Activated T-helper 1 cell treated with anti-CD3 and anti-CD28 coated beads, Interleukin-2, amount 50 U/mL, for 16 hours (primary cell): ENCODE data around the gene COL2A1.

Experiments used
- DNase-seq, 2 donors: peaks; one replicate each; pipeline ENCODE4 v3.0.0-alpha.2; 2020; ENCODE audit warnings: low read depth in 1 of 2, low spot score in 1 of 2

COL2A1 gene

DNA sequence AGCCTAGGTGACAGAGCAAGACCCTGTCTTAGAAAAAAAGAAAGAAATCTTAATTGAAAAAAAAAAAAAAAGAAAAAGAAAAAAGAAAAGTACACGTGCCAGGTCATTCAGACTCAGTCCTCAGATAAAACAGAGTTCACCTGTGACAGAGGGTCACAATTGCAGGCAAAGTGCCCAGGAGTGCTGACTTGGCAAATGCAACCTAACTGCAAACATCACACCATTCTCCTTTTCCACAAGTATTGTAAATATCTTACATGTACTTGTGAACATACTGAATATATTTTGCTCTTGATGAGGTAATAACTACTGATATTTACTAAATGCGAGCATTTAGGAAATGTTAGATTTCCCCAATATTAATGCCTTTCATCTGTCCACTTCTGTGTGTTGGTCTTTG is 9.0 kb upstream of the COL2A1 start:
- no peak for DNase-seq

- DNase-seq, result no peak
Measured at GRCh38 chr12:48012070-48012469, 7.8 kb upstream of the COL2A1 start.

DNA sequence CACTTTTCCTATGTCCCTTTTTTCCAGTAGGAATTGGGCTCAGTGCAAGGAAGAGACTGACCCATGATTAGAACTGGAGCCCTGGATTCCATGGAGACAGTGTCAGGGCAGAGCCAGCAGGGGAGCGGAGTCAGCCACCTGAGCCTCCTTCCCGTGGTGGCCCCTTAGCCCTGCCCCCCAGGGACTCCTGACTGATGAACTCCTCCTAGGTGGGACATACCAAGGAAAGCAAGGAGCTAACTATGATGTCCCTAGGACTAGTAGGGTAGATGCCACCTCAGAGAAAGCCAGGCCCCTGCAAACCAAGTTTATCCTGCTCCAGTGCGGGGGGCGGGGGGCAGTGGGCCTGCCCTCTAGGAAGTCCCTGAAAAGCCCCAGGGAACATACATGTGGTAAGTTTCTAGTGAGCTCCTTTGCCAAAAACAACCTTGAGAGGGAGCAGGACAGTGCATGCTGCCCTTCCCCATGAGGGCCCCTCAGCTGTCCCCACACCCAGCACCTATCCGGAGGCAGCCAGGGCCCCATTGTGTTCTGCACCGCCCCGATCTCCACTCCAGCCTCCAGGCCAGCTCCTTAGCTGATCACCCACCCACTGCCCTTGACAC is 6.2 kb upstream of the COL2A1 start:
- no peak for DNase-seq

- no peak for DNase-seq
Measured at GRCh38 chr12:48009471-48009870, 5.2 kb upstream of the COL2A1 start.

GRCh38 chr12:48008950-48009349 is 4.7 kb upstream of the COL2A1 start:
- DNase-seq, result no peak

GRCh38 chr12:48008349-48008748 is 4.1 kb upstream of the COL2A1 start:
- no peak for DNase-seq

GRCh38 chr12:48007206-48007605 is 2.9 kb upstream of the COL2A1 start:
- DNase-seq, result no peak

DNA sequence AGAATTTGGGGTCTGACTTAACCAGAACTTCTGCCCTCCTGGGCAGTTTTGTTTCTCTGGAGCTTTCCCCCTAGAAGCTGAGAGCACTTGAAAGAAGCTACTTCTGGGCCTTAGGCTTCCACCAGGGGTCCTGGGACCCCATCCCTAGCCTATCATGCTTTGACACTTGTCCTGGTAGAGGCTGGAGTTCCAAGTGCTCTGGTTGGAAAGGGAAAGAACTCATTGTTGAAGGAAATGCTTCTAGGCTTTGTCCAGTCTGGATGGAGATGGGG is 1.4 kb upstream of the COL2A1 start:
- DNase-seq, result no peak

DNA sequence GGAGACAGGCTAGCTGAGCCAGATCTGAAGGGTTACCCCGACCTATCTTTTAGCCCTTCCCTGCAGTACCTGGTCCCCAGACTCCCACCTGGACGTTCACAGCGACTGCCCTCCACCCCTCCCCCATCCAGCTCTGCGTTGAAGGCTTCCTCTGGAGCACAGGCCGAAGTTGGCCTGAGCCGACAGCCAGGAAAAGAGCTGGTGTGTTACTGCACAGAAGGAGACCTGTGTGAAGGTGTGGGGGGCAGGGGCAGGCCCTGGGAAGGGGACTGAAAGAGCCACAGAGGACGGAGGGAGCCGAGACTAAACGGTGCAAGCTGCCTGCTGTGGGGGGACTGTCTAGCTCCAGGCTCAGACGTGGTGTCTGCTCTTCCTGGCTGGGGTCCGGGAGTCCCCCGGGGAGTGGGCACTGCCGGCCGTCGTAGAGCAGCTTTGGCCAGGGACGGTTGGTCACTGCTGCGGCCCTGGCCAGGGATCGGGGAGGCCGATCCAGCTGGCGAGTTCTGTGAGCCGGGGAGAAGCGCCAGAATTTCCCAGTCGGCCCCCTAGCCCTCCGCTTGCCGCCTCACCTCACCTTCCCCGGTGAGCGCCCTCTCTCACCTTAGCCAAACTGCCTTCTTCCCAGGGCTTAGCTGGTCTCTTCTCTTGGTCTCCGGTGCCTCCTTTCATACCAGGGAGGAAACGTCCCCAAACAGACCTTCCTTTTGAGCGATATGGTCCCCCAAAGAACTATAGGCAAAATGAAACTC is 899 bp upstream of the COL2A1 start:
- no peak for DNase-seq

- no peak for DNase-seq
Measured at GRCh38 chr12:48003226-48004052, 837 bp downstream of the COL2A1 start.

DNA sequence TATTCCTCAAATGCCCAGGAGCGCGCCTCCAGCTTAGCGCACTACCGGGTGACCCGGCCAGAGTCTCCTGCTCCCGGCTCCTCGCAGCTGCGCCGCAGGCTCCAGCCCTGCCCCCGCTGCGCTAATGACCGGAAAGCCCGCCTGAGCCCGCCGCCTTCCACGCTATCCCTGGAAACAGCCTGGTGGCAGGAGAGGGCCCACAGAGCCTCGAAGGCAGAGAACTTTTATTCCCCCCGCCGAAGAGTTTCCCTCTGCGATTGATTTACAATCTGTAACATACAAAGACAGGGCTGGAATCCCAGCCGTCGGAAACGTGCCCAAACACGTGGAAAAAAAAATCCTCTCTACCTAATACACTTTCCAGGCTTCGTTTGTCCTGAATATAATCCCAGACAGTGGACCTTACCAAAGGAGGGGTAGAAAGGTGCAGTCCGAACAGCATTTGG is 1.5 kb downstream of the COL2A1 start:
- no peak for DNase-seq

GRCh38 chr12:48002414-48002730 is 1.9 kb downstream of the COL2A1 start:
- DNase-seq, result no peak

DNA sequence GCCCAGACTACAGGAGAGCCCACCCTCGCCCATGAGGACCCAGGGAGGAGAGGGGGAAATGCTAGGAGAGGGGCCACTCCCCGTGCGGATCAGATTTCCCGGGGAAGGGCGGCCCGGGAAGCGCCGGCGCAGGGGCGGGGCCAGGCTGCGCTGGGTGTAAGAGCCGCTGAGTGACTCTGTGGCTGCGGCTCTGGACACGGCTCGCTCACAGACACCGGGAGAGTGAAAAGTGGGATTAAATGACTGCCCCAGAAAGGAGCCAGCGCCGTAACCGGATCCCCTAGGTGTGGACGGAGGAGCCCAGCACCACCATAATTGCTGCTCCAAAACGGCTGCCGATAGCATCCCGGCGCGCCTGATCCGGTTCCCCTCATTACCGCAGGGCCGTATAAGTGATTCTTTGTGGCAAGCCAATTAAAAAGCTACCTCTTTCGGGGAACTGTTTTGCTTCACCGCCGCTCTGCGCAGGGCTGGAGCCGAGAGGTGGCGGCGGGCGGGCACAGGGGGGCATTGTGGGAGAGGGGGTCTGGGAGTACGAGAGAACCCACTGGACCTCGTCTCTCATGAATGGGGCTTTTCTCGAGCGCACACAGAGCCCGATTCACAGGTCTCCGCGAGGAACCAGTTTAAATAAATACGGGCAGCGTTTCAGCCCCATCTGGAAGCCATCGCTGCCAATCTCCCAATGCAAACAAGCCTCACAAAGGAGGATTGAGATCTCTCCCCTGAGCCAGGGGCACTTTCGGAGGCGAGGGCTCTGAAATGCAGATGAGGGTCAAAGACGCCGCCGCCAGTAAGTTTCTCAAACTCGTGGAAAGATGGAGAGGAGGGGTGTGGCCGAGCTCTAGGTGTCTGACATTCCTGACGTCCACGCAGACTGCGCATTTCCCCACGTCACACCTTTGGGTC is 2.5 kb downstream of the COL2A1 start:
- no peak for DNase-seq

- DNase-seq, result no peak
Measured at GRCh38 chr12:48000878-48001504, 3.3 kb downstream of the COL2A1 start.

GRCh38 chr12:47999816-48000215 is 4.5 kb downstream of the COL2A1 start:
- DNase-seq, result no peak

DNA sequence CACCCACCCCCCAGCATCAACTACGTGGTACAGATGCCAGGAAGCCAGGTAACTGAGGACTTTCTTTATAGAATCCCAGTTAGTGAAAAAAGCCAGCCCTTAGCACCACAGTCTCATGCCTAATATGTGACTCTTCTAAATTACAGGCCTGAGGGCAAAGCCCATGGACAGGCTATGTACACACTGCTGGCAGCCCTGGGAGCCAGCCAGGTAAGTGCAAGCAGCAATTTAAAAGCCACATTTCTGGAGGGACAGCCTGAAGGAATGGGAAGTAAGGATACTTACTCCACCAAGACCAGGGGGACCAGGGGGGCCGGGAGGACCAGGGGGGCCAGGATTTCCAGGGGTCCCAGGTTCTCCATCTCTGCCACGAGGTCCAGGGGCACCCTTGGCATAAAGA is 7.0 kb downstream of the COL2A1 start:
- DNase-seq, result no peak

GRCh38 chr12:47995981-47996401 is 8.3 kb downstream of the COL2A1 start:
- DNase-seq, result no peak

DNA sequence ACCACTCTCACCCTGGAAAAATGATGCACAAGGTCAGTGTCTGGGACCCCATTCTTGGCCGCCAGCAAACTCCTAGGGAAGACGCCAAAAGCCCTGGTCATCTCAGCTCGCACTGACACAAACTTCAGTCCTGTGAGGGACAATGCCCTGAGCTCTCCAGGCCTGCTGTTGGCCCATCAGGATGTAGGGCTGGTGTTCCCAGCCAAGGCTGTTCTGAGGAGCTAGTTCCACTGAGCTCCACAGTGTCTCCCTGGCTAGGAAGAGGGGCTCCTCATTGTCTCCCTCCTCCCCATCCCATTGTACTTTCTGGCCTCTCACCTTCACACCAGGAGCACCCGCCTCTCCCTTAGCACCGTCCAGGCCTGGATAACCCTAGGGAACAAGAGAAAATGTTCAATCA is 10.8 kb downstream of the COL2A1 start:
- DNase-seq, result no peak

GRCh38 chr12:47992776-47993175 is 11.5 kb downstream of the COL2A1 start:
- no peak for DNase-seq

- no peak for DNase-seq
Measured at GRCh38 chr12:47991106-47992061, 12.9 kb downstream of the COL2A1 start.
